Spleen (tissue), 13 donors: ENCODE results near the gene ZNF214. TPM values are rescaled to one million over a fixed set of nuclear protein-coding genes. Genes with fewer than 3 reads are reported as not detected.

ENCODE experiments used
- DNase-seq: peaks from one replicate; pipeline ENCODE4 v3.0.0-alpha.2; 2020
- H3K27ac ChIP-seq, 8 donors: fragments of 200-600 bp; sonication (generic) in 7 of 8; 1 replicate in 4 of 8; 2 replicates in 4 of 8; pipeline versions ENCODE4 v1.5.0 to v1.8.0; 2016 to 2021; ENCODE audit warnings: inconsistent platforms in 4 of 8, mild to moderate bottlenecking in 4 of 8, moderate library complexity in 1 of 8
- H3K27me3 ChIP-seq, 7 donors: fragments of 200-600 bp; sonication (generic) in 6 of 7; replicated peaks in 1 of 7; 1 replicate in 4 of 7; 2 replicates in 3 of 7; pipeline versions ENCODE4 v1.5.0 to v1.8.0; 2016 to 2021; ENCODE audit warnings: inconsistent platforms in 3 of 7, mild to moderate bottlenecking in 1 of 7
- H3K36me3 ChIP-seq, 6 donors: fragments of 200-600 bp; sonication (generic) in 5 of 6; 1 replicate in 4 of 6; 2 replicates in 2 of 6; pipeline versions ENCODE4 v1.5.0 to v1.8.0; 2016 to 2021; ENCODE audit warnings: inconsistent platforms in 2 of 6
- H3K4me1 ChIP-seq, 6 donors: fragments of 200-600 bp; sonication (generic) in 5 of 6; 1 replicate in 3 of 6; 2 replicates in 3 of 6; pipeline versions ENCODE4 v1.5.0 to v1.8.0; 2016 to 2021; ENCODE audit warnings: inconsistent platforms in 3 of 6
- H3K4me3 ChIP-seq, 8 donors: fragments of 200-600 bp; sonication (generic) in 7 of 8; 1 replicate in 4 of 8; 2 replicates in 4 of 8; pipeline versions ENCODE4 v1.5.0 to v1.8.0; 2016 to 2021; ENCODE audit warnings: inconsistent platforms in 4 of 8, mild to moderate bottlenecking in 4 of 8, moderate library complexity in 2 of 8
- H3K9me3 ChIP-seq, 8 donors: fragments of 200-600 bp; sonication (generic) in 7 of 8; 1 replicate in 4 of 8; 2 replicates in 4 of 8; pipeline versions ENCODE4 v1.5.0 to v1.8.0; 2016 to 2021; ENCODE audit warnings: inconsistent platforms in 4 of 8
- POLR2A ChIP-seq, 3 donors: fragments of 450-650 bp; IDR thresholded peaks; one replicate each; pipeline ENCODE4 v1.5.1; 2017; ENCODE audit warnings: antibody characterized with exemption in 3 of 3, mild to moderate bottlenecking in 1 of 3
- POLR2AphosphoS5 ChIP-seq, 3 donors: sonication (generic); formaldehyde crosslinking; IDR thresholded peaks; one replicate each; pipeline ENCODE4 v1.5.1; 2017; ENCODE audit warnings: antibody characterized with exemption in 3 of 3
- whole genome bisulfite sequencing, 5 donors: extraction: QIAGEN DNeasy Blood & Tissue Kit in 3 of 5; methylation state at CpG; one replicate each; pipeline versions ENCODE4 v1.1.5 to v1.1.7; 2013 to 2018; 5-methylcytosine and 5-hydroxymethylcytosine counted together
- intact Hi-C: fragments of 100-400 bp; cut with DNase I; formaldehyde crosslinking; loops from one replicate; pipeline ENCODE4 v1.15.0; 2023; ENCODE audit warnings: low total_unique reads
- long read RNA-seq, 2 donors: transcript quantifications; one replicate each; lab custom pipeline, GENCODE V29; 2026
- polyA plus RNA-seq, 3 donors: library from polyadenylated mRNA; stranded (reverse); fragments of 200-250 nt; gene quantifications; one replicate each; pipeline ENCODE4 v1.2.1, GENCODE V29; 2013
- total RNA-seq, 7 donors: library from RNA; depleted of rRNA in 3 of 7; stranded (reverse); fragments of >200 nt in 3 of 7; fragmentation: NEBNext Ultra II Directional in 4 of 7; extraction: Animal tissue kit (Norgen Biotek cat#: 25700) in 4 of 7; gene quantifications; one replicate each; pipeline versions ENCODE4 v1.1.0 to v1.2.1, GENCODE V29; 2016 to 2021
- TF ChIP-seq, protein P1 (sequence below), 11 experiments: fragments of 200-600 bp in 7 of 11; fragments of 450-650 bp in 4 of 11; sonication (generic) in 4 of 11; IDR thresholded peaks in 8 of 11; conservative IDR thresholded peaks in 3 of 11; 1 replicate in 7 of 11; 2 replicates in 4 of 11; pipeline versions ENCODE4 v1.4.0 to v1.8.0; 2016 to 2021; ENCODE audit warnings: antibody characterized with exemption in 11 of 11, inconsistent platforms in 4 of 11, mild to moderate bottlenecking in 1 of 11
- donor health status: healthy with polysubstance abuse.
- donor health status: DM: no; HTN: no; CAD: no; lungs with moderate emphysema.
- donor health status: DM: no; HTN: no; CAD: no.
- donor health status: Bipolar disorder and iron deficiency.
- donor health status: healthy.
- donor health status: DM: no; HTN: no; CAD: no.
- donor health status: DM: yes; HTN: yes; CAD: no.

ZNF214 gene
- total RNA-seq: 1 to 10 TPM in 2 of 7 donors, under 1 TPM in 4, not detected in 1; 0.34 to 1.5 (median 0.67) TPM
- under 1 TPM; 0.06 to 0.29 (median 0.11) TPM for polyA plus RNA-seq
- long read RNA-seq, donor 1: 0 reads
- long read RNA-seq, donor 2: 0 reads

DNA sequence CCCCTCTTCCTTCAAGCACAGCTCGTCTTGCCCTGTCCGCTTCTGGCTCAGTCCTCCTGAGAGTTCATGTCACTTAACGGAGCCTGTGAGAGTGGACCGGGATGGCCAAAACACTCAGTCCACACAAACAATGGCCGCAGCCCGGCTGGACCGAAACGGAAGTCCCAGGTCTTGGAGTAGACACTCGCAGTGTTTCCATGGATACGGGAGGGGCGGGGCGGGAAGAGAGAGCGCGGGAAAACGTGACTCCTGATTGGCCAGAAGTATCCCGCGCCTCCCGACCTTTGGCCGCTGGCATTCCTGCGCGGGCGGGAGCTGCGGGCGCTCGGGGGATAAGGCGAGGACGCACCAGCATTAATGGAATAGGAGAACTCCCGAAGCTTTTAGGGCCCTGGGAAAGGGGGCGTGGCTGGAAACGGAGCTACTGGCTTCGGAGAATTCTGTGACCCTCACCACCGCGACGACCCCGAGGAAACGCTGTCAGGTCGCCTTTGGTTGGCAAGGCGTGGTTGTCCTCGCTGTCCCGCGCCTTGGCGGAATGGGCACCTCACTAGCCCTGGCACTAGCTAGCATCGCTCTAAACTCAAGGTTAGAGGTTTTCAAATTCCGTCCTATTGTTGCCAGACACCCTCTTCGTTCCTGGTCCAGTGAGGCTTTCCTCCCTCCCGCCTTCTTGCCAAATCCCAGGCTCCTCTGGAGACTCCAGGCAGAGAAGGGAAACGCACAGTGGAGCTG is at the start of gene ZNF214, which contains the start of gene NLRP14:
ZNF214 (minus strand) TSS at position 164 of the 735 bp plus-strand sequence. CDS start 17,511 bp downstream, outside the sequence.
NLRP14 (plus strand) TSS at position 297 of the 735 bp plus-strand sequence. CDS start 18,108 bp downstream, outside the sequence.
- intact Hi-C loops: no loop called here
- no peak for DNase-seq
- no peaks in the 10 kb centered on the region for H3K9me3 ChIP-seq
- H3K36me3 ChIP-seq: no peaks in the 10 kb centered on the region
- peak in 2 of 3 donors; percentile 30 to 42 for TF ChIP-seq POLR2AphosphoS5 (IDR thresholded peaks at IDR 0.05)
- TF ChIP-seq, protein P1, sequence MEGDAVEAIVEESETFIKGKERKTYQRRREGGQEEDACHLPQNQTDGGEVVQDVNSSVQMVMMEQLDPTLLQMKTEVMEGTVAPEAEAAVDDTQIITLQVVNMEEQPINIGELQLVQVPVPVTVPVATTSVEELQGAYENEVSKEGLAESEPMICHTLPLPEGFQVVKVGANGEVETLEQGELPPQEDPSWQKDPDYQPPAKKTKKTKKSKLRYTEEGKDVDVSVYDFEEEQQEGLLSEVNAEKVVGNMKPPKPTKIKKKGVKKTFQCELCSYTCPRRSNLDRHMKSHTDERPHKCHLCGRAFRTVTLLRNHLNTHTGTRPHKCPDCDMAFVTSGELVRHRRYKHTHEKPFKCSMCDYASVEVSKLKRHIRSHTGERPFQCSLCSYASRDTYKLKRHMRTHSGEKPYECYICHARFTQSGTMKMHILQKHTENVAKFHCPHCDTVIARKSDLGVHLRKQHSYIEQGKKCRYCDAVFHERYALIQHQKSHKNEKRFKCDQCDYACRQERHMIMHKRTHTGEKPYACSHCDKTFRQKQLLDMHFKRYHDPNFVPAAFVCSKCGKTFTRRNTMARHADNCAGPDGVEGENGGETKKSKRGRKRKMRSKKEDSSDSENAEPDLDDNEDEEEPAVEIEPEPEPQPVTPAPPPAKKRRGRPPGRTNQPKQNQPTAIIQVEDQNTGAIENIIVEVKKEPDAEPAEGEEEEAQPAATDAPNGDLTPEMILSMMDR (IDR thresholded peaks at IDR 0.05 in 8 of 11, conservative IDR thresholded peaks at IDR 0.05 in 3 of 11): no peak
- peaks cover 0 to 50% (median 13%) of the 10 kb centered on the region in 7 donors for H3K27me3 ChIP-seq
- H3K4me1 ChIP-seq: peaks cover 0 to 14% (median 13%) of the 10 kb centered on the region in 6 donors
- 5 to 8% (median 5%) methylated on average over 47 of the region's 47 CpGs for WGBS, 5 donors
- peak within 1 kb of the TSS; percentile 24 to 69 (median 36) for H3K4me3 ChIP-seq
- peak within 1 kb of the TSS in 4 of 8 donors; percentile 14 to 53 (median 34) for H3K27ac ChIP-seq

GRCh38 chr11:7062534-7062933 is 42.4 kb upstream of the ZNF214 start:
- Histone ChIP-seq H3K27ac (no peak overlapping the region), H3K27me3 (no peaks in the 10 kb centered on the region), H3K9me3 (no peaks in the 10 kb centered on the region), H3K4me1 (no peaks in the 10 kb centered on the region), H3K36me3 (no peaks in the 10 kb centered on the region), H3K4me3 (no peak overlapping the region)
- no peak for DNase-seq
- TF ChIP-seq POLR2A (IDR thresholded peaks at IDR 0.05) (no peak), POLR2AphosphoS5 (IDR thresholded peaks at IDR 0.05) (no peak)
- TF ChIP-seq, protein P1 (IDR thresholded peaks at IDR 0.05 in 8 of 11, conservative IDR thresholded peaks at IDR 0.05 in 3 of 11): no peak
- 90 to 95% (median 92%) methylated on average over 2 of the region's 2 CpGs for WGBS, 5 donors
- intact Hi-C loops: no loop called here

GRCh38 chr11:7060868-7061267 is 40.7 kb upstream of the ZNF214 start:
- H3K4me1 ChIP-seq: no peaks in the 10 kb centered on the region
- no peak overlapping the region for H3K27ac ChIP-seq
- no peaks in the 10 kb centered on the region for H3K9me3 ChIP-seq
- WGBS, 5 donors: 81 to 89% (median 85%) methylated on average over 1 of the region's 1 CpG
- H3K36me3 ChIP-seq: no peaks in the 10 kb centered on the region
- DNase-seq: no peak
- TF ChIP-seq POLR2A (IDR thresholded peaks at IDR 0.05): no peak
- TF ChIP-seq POLR2AphosphoS5 (IDR thresholded peaks at IDR 0.05): no peak
- TF ChIP-seq, protein P1 (IDR thresholded peaks at IDR 0.05 in 8 of 11, conservative IDR thresholded peaks at IDR 0.05 in 3 of 11): no peak
- H3K4me3 ChIP-seq: no peak overlapping the region
- no peaks in the 10 kb centered on the region for H3K27me3 ChIP-seq
- intact Hi-C loops: no loop called here

GRCh38 chr11:7057641-7058040 is 37.5 kb upstream of the ZNF214 start:
- Histone ChIP-seq H3K36me3 (no peaks in the 10 kb centered on the region), H3K27ac (no peak overlapping the region), H3K9me3 (no peaks in the 10 kb centered on the region), H3K4me1 (no peaks in the 10 kb centered on the region), H3K4me3 (no peak overlapping the region), H3K27me3 (no peaks in the 10 kb centered on the region)
- intact Hi-C loops: no loop called here
- no peak for DNase-seq
- 44 to 63% (median 49%) methylated on average over 2 of the region's 2 CpGs for WGBS, 5 donors
- no peak for TF ChIP-seq POLR2AphosphoS5 (IDR thresholded peaks at IDR 0.05)
- TF ChIP-seq, protein P1 (IDR thresholded peaks at IDR 0.05 in 8 of 11, conservative IDR thresholded peaks at IDR 0.05 in 3 of 11): no peak
- no peak for TF ChIP-seq POLR2A (IDR thresholded peaks at IDR 0.05)
